Naive B cell (primary cell): Measurements from ENCODE around the gene WDR4. TPM values are rescaled to one million over a fixed set of nuclear protein-coding genes. Genes with fewer than 3 reads are reported as not detected.
"Not testable (repeated sequence)": the region's sequence is repeated elsewhere in the genome, so short reads cannot be mapped to it uniquely, and the experiment has no call there.

Experiments used
- ATAC-seq, 2 donors: fragments of 150-1000 bp; cut with Tn5 transposase; 2 replicates each; pipeline ENCODE4 v1.10.0; 2021; ENCODE audit warnings: low read depth in 2 of 2, mild to moderate bottlenecking in 2 of 2, moderate library complexity in 2 of 2
- DNase-seq: peaks from one replicate; pipeline ENCODE4 v3.0.0; 2022
- H3K27ac Mint-ChIP-seq, 6 donors: one replicate each; pipeline ENCODE4 v1.8.0; 2020 to 2022; ENCODE audit warnings: mild to moderate bottlenecking in 6 of 6, mixed read lengths in 6 of 6, moderate library complexity in 5 of 6, inconsistent platforms in 2 of 6
- H3K27me3 Mint-ChIP-seq, 3 donors: one replicate each; pipeline ENCODE4 v1.8.0; 2021 to 2022; ENCODE audit warnings: mixed read lengths in 3 of 3, mild to moderate bottlenecking in 1 of 3
- H3K36me3 Mint-ChIP-seq, 2 donors: one replicate each; pipeline ENCODE4 v1.8.0; 2020 to 2022; ENCODE audit warnings: mixed read lengths in 2 of 2, inconsistent platforms in 1 of 2, mild to moderate bottlenecking in 1 of 2
- H3K4me1 Mint-ChIP-seq, 3 donors: one replicate each; pipeline ENCODE4 v1.8.0; 2020 to 2022; ENCODE audit warnings: mixed read lengths in 3 of 3, inconsistent platforms in 1 of 3, mild to moderate bottlenecking in 1 of 3, moderate library complexity in 1 of 3
- H3K4me3 Mint-ChIP-seq, 8 donors: one replicate each; pipeline ENCODE4 v1.8.0; 2020 to 2022; ENCODE audit warnings: mild to moderate bottlenecking in 8 of 8, mixed read lengths in 8 of 8, moderate library complexity in 8 of 8, inconsistent platforms in 2 of 8
- H3K9me3 Mint-ChIP-seq, 7 donors: one replicate each; pipeline ENCODE4 v1.8.0; 2020 to 2022; ENCODE audit warnings: mixed read lengths in 7 of 7, mild to moderate bottlenecking in 5 of 7, inconsistent platforms in 2 of 7, moderate library complexity in 1 of 7
- polyA plus RNA-seq, 6 donors: library from polyadenylated mRNA; unstranded; fragments of 300-500 nt; fragmentation: Illumina TruSeq; gene quantifications; one replicate each; pipeline ENCODE4 v1.2.3, GENCODE V29; 2021; ENCODE audit warnings: low read depth in 6 of 6

The WDR4 gene
- polyA plus RNA-seq, 6 donors from 2014 or later: 8.7 to 18.4 (median 10.5) TPM

DNA sequence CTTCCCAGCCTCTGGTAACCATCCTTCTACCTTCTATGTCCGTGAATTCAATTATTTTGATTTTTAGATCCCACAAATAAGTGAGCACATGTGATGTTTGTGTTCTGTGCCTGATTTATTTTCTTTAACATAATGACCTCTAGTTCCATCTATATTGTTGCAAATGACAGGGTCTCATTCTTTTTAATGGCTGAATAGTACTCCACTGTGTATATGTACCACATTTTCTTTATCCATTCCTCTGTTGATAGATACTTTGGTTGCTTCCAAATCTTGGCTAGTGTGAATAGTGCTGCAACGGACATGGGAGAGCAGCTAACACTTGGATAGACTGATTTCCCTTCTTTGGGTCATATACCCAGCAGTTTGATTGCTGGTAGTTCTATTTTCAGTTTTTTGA, 51.8 kb downstream of the WDR4 start:
- Mint-ChIP-seq H3K4me1 (peaks cover 0 to 27% (median 11%) of the 10 kb centered on the region in 3 donors), H3K27me3 (peaks cover 9 to 24% (median 23%) of the 10 kb centered on the region in 3 donors), H3K27ac (no peak overlapping the region), H3K9me3 (peaks cover 0 to 7% (median 4%) of the 10 kb centered on the region in 7 donors), H3K4me3 (no peak overlapping the region), H3K36me3 (no peaks in the 10 kb centered on the region)
- ATAC-seq (no peak), DNase-seq (no peak)

DNA sequence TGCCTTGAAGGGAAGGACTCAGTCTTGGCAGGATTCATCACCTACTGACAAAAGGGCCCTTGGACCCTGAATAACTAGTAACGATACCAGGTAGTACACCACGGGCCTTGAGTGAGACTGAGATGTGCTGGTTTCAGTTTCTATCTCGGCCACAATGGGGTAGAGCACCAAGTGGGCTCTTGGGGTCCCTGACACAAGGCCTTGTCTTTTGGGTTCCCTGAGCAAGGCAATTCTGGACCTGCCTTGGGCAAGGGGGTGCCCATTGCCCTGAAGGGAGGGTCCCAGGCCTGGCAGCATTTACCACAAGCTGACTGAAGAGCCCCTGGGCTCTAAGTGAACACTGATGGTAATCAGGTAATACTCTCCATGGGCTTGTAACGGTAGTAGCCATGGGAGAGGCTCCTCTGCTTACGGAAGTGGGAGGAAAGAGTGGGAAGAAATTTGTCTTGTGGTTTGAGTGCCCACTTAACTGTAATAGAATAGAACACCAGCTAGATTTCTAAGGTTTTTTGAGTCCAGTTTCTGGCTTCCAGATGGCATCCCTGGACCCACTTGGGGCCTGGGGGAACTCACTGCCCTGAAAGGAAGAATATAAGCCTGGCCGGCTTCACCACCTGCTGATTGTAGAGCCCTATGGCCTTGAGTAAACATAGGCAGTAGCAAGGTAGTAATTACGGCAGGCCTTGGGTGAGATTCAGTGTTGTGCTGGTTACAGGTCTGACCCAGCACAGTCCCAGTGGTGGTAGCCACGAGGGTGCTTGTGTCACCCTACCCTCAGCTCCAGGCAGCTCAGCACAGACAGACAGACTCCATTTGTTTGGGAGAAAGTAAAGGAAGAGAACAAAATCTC, 58.5 kb downstream of the WDR4 start:
- Mint-ChIP-seq H3K27ac (no peak overlapping the region), H3K36me3 (no peaks in the 10 kb centered on the region), H3K9me3 (peaks cover 0 to 3% (median 0%) of the 10 kb centered on the region in 7 donors), H3K27me3 (peaks cover 5 to 12% (median 8%) of the 10 kb centered on the region in 3 donors), H3K4me3 (no peak overlapping the region), H3K4me1 (peaks cover 0 to 4% (median 0%) of the 10 kb centered on the region in 3 donors)
- DNase-seq: no peak
- no peak for ATAC-seq

DNA sequence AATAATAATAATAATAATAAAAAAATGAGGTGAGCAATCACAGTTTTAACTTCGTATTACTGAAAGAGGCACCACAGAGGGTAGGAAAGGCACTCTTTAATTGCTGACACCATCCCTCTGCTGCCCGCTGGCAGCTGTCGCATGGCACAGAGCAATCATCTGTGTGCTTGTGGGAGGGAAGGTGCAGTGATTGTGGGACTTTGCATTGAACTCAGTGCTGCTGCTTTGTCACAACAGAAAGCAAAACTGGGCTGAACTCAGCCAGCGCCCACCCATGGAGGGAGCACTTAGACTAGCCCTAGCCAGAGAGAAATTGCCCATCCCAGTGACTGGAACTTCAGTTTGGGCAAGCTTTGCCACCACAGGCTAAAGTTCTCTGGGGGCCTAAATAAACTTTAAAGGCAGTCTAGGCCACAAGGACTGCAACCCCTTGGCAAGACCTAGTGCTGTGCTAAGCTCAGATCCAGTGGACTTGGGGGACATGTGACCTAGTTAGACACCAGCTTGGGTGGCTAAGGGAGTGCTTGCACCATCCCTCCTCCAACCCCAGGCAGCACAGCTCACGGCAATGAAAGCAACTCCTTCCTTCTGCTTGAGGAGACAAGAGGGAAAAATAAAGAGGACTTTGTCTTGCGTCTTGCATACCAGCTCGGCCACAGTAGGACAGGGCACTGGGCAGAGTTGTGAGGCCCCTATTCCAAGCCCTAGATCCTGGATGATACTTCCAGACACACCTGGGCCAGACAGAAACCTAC, 59.3 kb downstream of the WDR4 start:
- peaks cover 0 to 1% (median 0%) of the 10 kb centered on the region in 7 donors for H3K9me3 Mint-ChIP-seq
- DNase-seq (no peak), ATAC-seq (no peak)
- H3K4me1 Mint-ChIP-seq: peaks cover 0 to 4% (median 0%) of the 10 kb centered on the region in 3 donors
- H3K27me3 Mint-ChIP-seq: peaks cover 0 to 4% (median under 1%) of the 10 kb centered on the region in 3 donors
- H3K36me3 Mint-ChIP-seq: no peaks in the 10 kb centered on the region
- no peak overlapping the region for H3K27ac Mint-ChIP-seq
- H3K4me3 Mint-ChIP-seq: no peak overlapping the region

GRCh38 chr21:42818328-42818749, 61.0 kb downstream of the WDR4 start:
- H3K4me1 Mint-ChIP-seq: peaks cover 0 to 4% (median 0%) of the 10 kb centered on the region in 3 donors
- peak overlapping the region in 2 of 6 donors; percentile 60 to 74 for H3K27ac Mint-ChIP-seq
- peaks cover 0 to 4% (median 0%) of the 10 kb centered on the region in 3 donors for H3K27me3 Mint-ChIP-seq
- H3K9me3 Mint-ChIP-seq: peaks cover 0 to 4% (median 0%) of the 10 kb centered on the region in 7 donors
- DNase-seq (peak; percentile 48), ATAC-seq (peak; percentile 72 to 76)
- H3K4me3 Mint-ChIP-seq: no peak overlapping the region
- no peaks in the 10 kb centered on the region for H3K36me3 Mint-ChIP-seq

- Mint-ChIP-seq H3K4me3 (no peak overlapping the region), H3K4me1 (peaks cover 0 to 4% (median 0%) of the 10 kb centered on the region in 3 donors), H3K9me3 (peaks cover 0 to 4% (median 0%) of the 10 kb centered on the region in 7 donors), H3K27me3 (peaks cover 0 to 4% (median 0%) of the 10 kb centered on the region in 3 donors), H3K27ac (no peak overlapping the region), H3K36me3 (no peaks in the 10 kb centered on the region)
- no peak for ATAC-seq
- DNase-seq: no peak
These were observed 64.1 kb downstream of the WDR4 start for GRCh38 chr21:42815217-42815616.

- not testable (repeated sequence) for H3K4me1 Mint-ChIP-seq, H3K4me3 Mint-ChIP-seq, H3K36me3 Mint-ChIP-seq, H3K9me3 Mint-ChIP-seq, ATAC-seq, H3K27me3 Mint-ChIP-seq, DNase-seq
- peak overlapping the region in 2 of 6 donors; percentile 46 to 59 for H3K27ac Mint-ChIP-seq
These were observed 66.7 kb downstream of the WDR4 start for GRCh38 chr21:42812528-42813241.

DNA sequence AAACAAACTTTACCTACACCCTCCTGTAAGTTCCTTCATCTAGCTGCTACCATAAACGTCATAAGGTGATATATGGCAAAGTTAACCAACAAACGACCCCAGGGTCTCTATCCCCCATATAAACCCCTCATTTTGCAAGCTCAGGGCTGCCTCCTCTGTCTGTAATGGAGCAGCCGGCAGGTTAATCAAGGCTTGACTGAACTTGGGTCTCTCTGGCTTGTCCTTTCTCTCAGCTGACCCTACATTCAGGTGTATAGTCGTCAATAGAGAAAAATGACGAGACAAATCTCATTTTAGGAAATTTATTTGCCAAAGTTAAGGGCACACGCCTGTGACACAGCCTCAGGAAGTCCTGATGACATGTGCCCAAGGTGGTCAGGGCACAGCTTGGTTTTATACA, 67.4 kb downstream of the WDR4 start:
- Mint-ChIP-seq H3K4me1 (peaks cover 0 to 6% (median 0%) of the 10 kb centered on the region in 3 donors), H3K36me3 (peaks cover 0 to 7% of the 10 kb centered on the region in 2 donors), H3K27ac (peak overlapping the region in 2 of 6 donors; percentile 3 to 33), H3K9me3 (peaks cover 0 to 4% (median 0%) of the 10 kb centered on the region in 7 donors), H3K27me3 (peaks cover 0 to 9% (median 0%) of the 10 kb centered on the region in 3 donors), H3K4me3 (no peak overlapping the region)
- ATAC-seq (no peak), DNase-seq (no peak)

DNA sequence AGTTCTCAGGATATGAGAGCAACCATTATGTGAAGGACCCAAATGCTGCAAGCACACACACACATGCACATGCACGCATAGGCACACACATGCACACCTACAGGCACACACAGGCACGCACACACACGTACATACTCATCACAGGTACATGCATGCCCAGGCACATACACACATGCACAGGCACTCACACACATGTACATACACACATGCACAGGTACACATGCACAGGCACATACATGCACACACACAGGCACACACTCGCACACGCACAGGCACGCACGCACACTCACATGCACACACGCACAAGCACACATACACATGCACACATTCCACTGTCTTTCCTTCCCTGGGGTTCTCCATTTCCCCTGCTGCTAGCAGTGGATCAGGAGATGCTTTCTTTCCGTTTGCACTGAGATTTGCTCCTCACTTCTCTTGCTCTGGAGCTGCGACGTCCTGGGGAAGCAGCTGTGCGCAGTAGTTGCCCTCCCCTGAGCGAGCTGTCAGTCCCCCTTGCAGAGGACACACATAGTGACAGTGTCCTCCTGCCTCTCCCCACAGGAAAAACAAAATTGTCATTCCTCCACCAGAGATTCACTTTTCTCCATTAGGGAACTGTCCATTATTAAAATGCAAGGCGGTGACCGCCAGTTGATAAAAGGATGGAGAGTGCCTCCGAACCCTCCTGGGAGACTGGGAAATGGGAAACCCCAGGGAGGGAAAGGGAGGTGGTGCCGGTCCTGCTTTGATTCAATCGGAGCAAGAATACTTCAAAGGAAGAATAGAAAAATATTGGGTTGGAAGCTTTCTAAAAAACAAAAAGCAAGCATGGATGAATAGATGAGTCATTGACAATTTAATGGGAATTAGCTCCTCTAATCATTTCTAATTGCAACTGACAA, 69.5 kb downstream of the WDR4 start:
- ATAC-seq (no peak), DNase-seq (no peak)
- Mint-ChIP-seq H3K4me1 (peaks cover 7 to 16% (median 16%) of the 10 kb centered on the region in 3 donors), H3K27me3 (peaks cover 0 to 15% (median 7%) of the 10 kb centered on the region in 3 donors), H3K36me3 (peaks cover 6 to 7% of the 10 kb centered on the region in 2 donors), H3K9me3 (peaks cover 0 to under 1% (median 0%) of the 10 kb centered on the region in 7 donors), H3K27ac (peak overlapping the region in 4 of 6 donors; percentile 19 to 62 (median 30)), H3K4me3 (peak overlapping the region in 1 of 8 donors; percentile 8)

DNA sequence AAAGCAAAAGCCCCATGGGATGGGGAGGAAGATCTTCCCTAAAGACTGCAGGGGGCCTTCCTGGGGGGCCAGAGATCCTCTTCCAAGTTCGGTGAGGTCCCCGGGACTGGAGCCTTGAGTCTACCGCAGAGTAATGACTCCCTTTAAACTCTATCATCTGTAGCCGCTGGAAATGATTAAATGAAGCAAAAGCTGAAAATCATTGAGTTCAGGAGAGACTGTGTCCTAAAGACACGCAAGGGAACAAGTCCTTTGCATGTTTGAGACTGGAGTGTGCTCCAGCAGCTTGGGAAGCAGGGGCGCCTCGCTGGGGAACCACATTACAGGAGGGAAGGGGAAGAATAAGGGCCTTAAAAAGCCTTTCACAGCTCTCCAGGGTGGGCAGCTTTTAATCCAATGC, 70.2 kb downstream of the WDR4 start:
- Mint-ChIP-seq H3K27ac (peak overlapping the region in 1 of 6 donors; percentile 57), H3K27me3 (peaks cover 0 to 19% (median 10%) of the 10 kb centered on the region in 3 donors)

GRCh38 chr21:42807938-42808613, 71.3 kb downstream of the WDR4 start:
- H3K27ac Mint-ChIP-seq: peak overlapping the region in 1 of 6 donors; percentile 30
- ATAC-seq (no peak), DNase-seq (no peak)
- peaks cover 6 to 7% of the 10 kb centered on the region in 2 donors for H3K36me3 Mint-ChIP-seq
- peaks cover 0 to 19% (median 10%) of the 10 kb centered on the region in 3 donors for H3K27me3 Mint-ChIP-seq
- no peaks in the 10 kb centered on the region for H3K9me3 Mint-ChIP-seq
- no peak overlapping the region for H3K4me3 Mint-ChIP-seq
- H3K4me1 Mint-ChIP-seq: peaks cover 7 to 19% (median 17%) of the 10 kb centered on the region in 3 donors

More for the DNA sequence above, 70.2 kb downstream of the WDR4 start:
- Mint-ChIP-seq H3K4me3 (peak overlapping the region in 1 of 8 donors; percentile 26), H3K4me1 (peaks cover 7 to 19% (median 17%) of the 10 kb centered on the region in 3 donors), H3K36me3 (peaks cover 6 to 7% of the 10 kb centered on the region in 2 donors), H3K9me3 (no peaks in the 10 kb centered on the region)
- DNase-seq: no peak
- no peak for ATAC-seq

DNA sequence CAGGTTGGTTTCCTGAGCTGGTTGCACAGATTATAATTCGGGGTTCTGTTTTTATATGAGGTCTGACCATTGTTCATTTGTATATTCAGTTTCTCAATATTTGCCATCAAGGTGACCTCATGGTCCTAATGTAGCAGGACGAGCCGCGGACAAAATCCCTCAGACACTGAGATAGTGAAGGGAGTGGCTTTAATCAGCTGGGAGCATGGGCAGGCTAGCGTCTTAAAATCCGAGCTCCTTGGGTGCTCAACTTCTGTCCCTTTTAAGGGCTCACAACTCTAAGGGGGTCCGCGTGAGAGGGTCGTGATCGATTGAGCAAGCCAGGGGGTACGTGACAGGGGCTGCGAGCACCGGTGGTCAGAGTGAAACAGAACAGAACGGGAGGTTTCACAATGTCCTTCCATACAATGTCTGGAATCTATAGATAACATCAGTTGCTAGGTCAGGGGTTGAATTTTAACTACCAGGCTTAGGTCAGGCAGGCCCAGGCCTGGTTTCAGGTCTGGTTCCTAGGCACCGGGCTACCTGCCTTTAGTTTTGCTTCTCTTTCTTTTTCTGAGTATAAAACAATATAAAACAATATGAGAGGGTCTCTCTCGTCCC, 71.9 kb downstream of the WDR4 start:
- DNase-seq, H3K36me3 Mint-ChIP-seq, H3K4me3 Mint-ChIP-seq, H3K9me3 Mint-ChIP-seq, H3K27ac Mint-ChIP-seq, ATAC-seq: not testable (repeated sequence)
- Mint-ChIP-seq H3K4me1 (peaks cover 7 to 19% (median 17%) of the 10 kb centered on the region in 3 donors), H3K27me3 (peaks cover 0 to 19% (median 10%) of the 10 kb centered on the region in 3 donors)
